Erythroblast (primary cell): ENCODE data around the gene NCOA5.

Experiments
- DNase-seq, 2 experiments: peaks; one replicate each; lab custom pipeline; 2025; lab: John Stamatoyannopoulos, UW
- GATA1 ChIP-seq: IDR thresholded peaks from 2 replicates; pipeline ENCODE4 v1.6.1; 2011; ENCODE audit warnings: low read depth, mild to moderate bottlenecking, control low read depth, low read length, moderate library complexity
- POLR2A ChIP-seq: IDR thresholded peaks from 2 replicates; pipeline ENCODE4 v1.6.1; 2011; ENCODE audit warnings: mild to moderate bottlenecking, low read length

NCOA5 gene

DNA sequence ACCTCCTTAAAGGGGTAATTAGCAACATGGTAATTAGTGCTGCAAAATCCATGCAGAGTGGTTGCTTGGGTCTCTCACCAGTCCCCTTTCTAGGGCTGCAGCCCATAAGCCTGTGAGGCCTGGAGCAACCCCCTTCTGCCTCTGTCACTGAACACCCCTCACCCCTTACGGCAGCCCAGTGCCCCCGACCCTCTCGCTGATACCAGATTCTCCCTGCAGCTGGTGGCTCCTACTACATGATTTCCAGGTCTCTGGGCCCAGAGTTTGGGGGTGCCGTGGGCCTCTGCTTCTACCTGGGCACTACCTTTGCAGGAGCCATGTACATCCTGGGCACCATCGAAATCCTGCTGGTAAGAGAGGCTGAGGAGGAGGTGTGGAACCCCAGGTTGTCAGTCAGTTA lies 52.7 kb downstream of the NCOA5 start:
- no peak for DNase-seq
- TF ChIP-seq POLR2A (no peak), GATA1 (no peak)

DNA sequence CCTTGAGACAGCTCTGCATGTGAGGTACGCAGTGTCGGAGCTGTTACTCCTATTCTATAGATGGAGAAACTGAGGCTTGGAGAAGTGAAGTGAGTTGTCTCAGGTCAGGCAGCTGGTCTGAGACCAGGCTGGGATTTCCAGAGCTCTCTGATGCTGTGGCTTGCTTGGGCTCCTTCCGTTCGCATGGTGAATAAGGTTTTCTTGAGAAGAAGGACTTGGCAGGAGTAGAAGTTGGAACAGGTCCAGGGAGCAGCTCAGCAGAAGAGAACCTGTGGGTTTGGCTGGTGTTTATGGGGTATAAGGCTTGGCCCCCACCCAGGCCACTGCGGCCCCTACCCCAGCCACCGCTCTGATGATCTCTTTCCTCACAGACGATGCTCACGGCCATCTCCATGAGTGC lies 53.4 kb downstream of the NCOA5 start:
- TF ChIP-seq GATA1 (no peak), POLR2A (no peak)
- no peak for DNase-seq

DNA sequence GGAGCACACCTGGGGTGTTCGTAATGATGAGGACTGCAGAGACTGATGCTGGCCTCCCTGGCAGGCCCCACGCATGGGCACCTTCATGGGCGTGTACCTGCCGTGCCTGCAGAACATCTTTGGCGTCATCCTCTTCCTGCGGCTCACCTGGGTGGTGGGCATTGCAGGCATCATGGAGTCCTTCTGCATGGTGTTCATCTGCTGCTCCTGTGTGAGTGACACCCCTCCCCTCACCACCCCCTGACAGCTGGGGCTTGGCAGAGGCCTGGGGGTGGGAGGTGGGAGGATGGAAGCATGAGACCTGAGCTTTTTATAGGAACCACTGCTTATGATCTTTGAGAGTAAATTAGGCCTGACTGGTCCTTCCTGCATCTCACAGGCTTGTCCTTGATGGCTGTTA lies 54.0 kb downstream of the NCOA5 start:
- no peak for DNase-seq
- TF ChIP-seq GATA1 (no peak), POLR2A (no peak)

DNA sequence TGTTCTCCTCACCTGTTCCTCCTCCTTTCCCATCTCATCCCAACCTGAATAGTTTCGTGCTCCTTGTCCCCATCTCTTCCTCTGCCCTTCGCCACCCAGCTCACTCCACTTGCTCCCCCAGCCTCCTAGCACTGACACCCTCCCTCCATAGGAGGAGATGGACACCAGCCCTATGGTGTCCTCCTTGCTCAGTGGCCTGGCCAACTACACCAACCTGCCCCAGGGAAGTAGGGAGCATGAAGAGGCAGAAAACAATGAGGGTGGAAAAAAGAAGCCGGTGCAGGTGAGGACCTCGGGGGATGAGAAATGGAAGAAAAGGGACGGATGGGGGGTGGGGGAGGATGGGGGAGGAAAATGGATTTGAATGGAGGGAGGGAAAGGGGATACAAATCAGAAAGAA lies 54.5 kb downstream of the NCOA5 start:
- no peak for TF ChIP-seq GATA1
- TF ChIP-seq POLR2A = no peak
- DNase-seq = no peak

DNA sequence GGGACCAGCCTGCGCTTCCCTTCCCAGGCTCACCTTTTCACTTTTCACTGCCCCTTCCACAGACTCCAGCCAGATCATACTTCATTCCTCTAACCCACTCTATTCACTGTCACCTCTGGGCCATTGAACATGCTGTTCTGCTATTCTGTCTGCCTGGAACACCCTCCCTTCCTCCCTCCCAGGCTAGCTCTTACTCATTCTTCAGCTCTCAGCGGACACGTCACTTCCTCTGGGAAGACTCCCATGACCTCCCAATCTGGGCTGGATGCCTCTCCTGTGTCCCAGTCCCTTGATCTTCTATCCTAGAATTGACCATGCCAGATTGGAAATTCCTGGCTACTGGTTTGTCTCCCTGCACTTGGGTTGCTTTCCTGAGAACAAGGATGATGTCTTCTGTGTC lies 55.7 kb downstream of the NCOA5 start:
- no peak for DNase-seq
- TF ChIP-seq POLR2A = no peak
- no peak for TF ChIP-seq GATA1

DNA sequence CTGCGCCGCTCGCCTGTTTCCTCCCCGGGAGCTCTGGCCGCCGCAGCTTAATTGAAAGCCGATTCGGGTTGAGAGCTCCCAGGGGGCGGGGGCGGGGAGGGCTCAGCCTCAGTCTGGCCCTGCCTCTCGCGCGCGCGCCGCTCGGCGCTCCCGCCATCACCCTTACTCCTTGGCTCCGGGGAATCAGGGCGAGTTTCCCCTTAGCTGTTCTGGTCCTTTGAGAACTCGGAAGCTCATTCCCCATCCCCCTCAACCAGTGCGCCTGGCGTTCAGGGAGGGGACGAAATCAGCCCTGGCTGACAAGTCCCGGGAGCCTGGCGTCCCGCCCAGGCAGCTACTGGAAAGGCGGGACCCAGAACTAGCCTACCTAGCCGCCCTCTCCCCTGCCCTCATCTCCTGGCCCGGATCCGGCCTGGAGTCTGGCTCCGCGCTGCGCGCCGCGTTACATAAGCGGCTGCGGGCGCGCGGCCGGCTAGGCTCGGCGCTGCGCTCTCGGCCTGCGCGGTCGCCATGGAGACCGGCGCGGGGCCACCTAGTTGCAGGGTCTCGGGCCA lies 58.0 kb downstream of the NCOA5 start:
- DNase-seq = no peak
- TF ChIP-seq GATA1 (no peak), POLR2A (no peak)

DNA sequence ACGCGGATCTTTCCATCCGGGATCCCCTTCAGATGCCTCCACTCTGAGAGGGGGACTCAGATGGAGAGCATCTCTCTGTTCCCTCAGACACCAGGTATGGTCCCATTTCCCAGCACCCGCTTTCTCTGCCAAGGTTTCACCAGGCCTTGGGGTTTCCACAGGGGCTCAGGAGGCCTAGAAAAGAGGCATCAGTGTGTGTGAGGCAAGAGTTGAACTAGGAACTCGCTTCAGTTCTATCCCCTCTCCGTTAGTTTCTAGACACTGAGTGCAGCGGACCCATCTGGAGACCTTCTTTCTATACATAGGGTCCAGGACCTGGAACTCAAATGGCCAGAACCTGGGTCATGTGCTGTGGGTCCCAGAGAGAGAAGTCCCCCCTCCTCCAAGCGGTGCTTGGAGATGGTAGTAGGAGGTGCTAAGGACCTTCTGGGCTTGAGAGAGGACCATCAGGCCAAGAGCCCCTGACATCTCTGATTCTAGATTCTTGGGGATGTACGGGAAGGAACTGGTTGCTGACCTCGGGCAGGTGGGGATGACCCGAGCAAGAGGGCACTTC lies 58.7 kb downstream of the NCOA5 start:
- DNase-seq = no peak
- no peak for TF ChIP-seq GATA1
- no peak for TF ChIP-seq POLR2A

DNA sequence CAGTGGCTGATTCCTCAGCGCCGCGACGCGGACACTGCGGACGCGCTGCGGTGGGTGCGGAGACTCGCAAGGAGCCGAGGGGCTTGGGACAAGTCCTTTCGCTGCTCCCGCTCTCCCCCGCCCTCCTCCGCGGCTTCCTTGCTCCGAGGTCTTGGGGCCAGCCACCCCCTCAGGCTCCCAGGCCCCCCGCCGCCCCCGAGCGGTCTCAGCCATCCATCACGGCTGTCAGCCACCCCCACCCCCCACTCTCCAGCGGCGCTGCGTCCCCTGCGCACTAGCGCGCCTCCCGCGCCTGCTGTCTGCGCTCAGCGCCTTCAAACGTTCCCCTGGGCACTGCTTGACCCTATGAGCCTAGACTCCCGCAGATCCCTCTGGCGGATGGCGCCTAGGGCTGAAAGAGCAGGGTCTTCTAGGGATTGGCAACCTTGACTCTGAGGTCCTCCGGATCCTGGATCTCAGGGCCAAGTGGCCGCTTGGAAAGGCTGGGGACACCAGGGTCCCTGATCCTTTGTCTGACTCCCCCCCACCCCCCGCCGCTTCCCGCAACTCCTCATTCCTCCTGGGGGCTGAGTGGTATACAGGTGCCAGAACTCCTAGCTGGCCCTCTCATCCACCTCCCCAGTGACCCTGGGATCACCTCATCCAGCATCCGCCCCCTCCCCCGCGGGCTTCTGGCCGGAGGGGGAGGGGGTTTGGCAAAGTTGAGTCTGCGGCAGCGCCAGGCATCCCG lies 59.3 kb downstream of the NCOA5 start:
- TF ChIP-seq GATA1 (no peak), POLR2A (no peak)
- DNase-seq = no peak

DNA sequence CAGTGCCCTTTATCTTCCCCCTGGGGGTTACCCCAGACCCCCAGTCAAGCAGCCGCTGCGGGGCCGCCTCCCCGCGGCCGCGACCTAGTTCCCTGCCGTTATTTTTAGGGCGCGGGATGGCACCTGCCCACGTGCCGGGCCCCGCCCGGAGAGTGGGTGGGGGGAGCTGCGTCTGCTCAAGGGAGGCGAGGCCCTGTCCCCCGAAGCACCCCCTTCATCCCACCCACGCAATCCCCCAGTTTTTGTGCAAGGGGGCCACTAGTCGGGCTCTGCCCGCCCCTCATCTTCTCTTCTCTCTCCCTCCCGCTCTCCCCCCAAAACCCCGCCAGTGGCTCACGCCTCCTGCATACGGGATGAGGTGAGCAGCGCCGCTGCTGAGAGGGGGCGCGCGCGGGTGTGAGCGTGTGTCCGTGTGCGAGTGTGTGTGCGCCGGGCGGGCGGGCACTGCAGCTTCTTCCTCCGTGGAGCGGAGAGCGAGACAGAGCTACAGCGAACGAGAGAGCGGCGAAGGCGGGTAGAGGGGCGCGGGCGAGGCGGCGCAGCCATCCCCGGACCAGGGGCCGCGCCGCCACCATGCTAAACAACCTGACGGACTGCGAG lies 60.9 kb downstream of the NCOA5 start, which contains the start of gene SLC12A5:
Gene SLC12A5 (plus strand): TSS at position 444 of the 600 bp plus-strand sequence. CDS start 130 bp downstream, at position 574.
- no peak for TF ChIP-seq GATA1
- no peak for TF ChIP-seq POLR2A
- no peak for DNase-seq

DNA sequence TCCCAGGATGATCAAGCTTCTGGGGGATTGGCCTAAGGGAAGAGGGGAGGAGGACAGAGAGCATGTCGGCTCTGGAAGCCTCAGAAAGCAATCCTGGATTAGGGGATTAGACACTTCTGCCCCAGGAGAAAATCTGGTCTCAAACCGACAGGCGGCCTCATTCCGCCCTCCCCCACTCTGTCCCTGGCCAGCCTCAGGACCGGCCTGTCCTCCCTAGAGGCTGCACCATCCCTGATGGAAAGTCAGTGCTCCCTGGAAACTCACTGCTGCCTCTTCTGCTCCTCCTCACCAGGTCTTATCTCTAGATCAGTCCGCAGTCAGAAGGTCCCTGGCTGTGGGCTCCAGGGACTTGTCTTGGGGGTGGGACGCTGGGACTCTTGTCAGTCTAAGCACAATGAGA lies 61.7 kb downstream of the NCOA5 start:
- DNase-seq = no peak

DNA sequence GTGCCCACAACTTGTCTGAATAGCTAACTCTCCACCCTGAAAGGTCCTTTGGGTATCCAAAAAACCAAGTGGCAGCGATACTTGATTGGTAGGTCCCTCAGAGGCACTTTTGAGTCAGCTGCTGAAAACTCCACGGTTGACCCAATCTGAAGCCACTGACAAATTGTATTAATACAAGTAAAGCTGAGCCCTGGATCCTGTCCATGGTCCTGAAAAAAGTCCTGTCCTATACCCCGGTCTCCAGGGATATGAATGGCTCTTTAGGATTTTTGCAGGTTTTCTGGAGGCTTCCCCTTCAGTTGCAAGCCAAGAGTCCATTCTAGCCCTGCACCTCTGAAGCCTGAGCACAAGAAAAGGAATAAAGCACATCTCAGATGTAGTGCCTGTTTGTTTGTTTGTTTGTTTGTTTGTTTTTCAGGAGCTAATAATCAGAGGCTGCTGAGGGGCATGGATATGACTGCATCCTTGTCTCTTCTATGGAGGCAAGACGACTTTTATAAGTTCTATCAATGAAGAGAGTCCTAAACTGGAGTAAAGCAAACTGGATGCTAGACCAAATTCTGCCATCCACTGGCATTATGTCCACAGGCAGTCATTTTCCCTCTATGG lies 62.4 kb downstream of the NCOA5 start:
- TF ChIP-seq GATA1 = no peak
- no peak for TF ChIP-seq POLR2A
- peak; percentile 49 to 51 for DNase-seq

More for the DNA sequence above, 61.7 kb downstream of the NCOA5 start:
- no peak for TF ChIP-seq POLR2A
- no peak for TF ChIP-seq GATA1

DNA sequence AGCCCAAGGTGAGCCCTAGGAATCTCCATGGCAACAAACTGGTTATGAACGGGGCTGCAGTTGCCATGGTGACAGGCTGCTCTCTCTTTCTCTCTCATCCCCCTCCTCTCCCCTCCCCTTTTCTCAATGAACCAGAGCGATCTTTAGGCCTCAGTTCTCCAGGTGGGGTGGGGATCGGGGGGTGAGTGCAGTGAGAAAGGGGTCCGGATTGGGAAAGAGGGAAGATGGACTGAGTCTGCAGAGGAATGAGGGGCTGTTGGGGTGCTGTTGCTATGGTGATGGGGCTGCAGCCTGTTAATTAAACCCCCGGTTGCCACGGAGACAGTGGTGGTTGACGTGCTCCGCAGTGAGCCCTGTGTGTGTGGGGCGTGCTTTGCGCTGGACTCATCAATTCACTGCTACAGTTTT lies 64.4 kb downstream of the NCOA5 start:
- DNase-seq = no peak
- TF ChIP-seq POLR2A (no peak), GATA1 (no peak)

DNA sequence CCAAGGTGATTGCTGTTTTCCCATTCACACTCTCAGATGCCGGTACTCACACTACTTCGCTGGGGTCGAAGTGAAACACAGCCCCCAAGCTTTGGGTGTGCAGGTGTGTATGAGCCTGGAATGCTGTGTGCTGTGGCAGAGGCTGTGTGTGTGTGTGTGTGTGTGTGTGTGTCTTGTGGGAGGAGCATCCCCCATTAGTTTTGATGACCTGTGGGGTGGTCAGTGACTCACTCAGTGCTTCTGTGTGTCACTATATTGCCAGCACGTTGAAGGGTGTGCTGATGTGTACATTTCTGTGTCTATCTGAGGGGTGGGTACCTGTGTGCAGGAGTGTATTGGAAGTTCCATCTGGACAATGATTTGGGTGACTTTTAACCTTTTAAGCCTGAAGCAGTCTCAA lies 65.8 kb downstream of the NCOA5 start:
- DNase-seq = no peak

DNA sequence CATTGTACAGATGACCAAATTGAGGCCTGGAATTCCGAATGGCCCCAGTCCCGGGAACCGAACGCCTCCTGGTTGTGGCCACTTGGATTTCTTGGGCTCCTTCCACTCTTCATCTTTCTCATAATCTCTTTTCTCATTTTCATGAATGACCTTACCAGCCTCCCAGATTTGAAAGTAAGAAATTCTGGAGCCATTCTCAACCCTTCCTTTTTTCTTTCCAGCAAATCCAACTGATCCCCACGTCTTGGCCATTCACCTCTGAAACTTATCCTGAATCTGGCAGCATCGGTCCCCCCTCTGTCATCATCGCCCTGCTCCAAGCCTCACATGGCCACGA lies 66.6 kb downstream of the NCOA5 start:
- TF ChIP-seq POLR2A = no peak
- no peak for TF ChIP-seq GATA1
- DNase-seq = no peak

More for the DNA sequence above, 65.8 kb downstream of the NCOA5 start:
- TF ChIP-seq GATA1 (no peak), POLR2A (no peak)
